Nephron (organoid): Measurements from ENCODE around the gene LTN1.

Experiments
- H3K27ac Mint-ChIP-seq, 3 experiments: 2 replicates each; pipeline ENCODE4 v1.8.0; 2020; ENCODE audit warnings: mixed read lengths in 3 of 3, mild to moderate bottlenecking in 2 of 3, moderate library complexity in 1 of 3
- H3K27me3 Mint-ChIP-seq: 2 replicates; pipeline ENCODE4 v1.8.0; 2021; ENCODE audit warnings: low read depth, mild to moderate bottlenecking, moderate library complexity, mixed read lengths
- H3K36me3 Mint-ChIP-seq: 2 replicates; pipeline ENCODE4 v1.8.0; 2020; ENCODE audit warnings: low read depth, mixed read lengths
- H3K4me1 Mint-ChIP-seq: 2 replicates; pipeline ENCODE4 v1.8.0; 2020; ENCODE audit warnings: mixed read lengths
- H3K4me3 Mint-ChIP-seq, 3 experiments: 2 replicates each; pipeline ENCODE4 v1.8.0; 2020; ENCODE audit warnings: mild to moderate bottlenecking in 3 of 3, mixed read lengths in 3 of 3, moderate library complexity in 2 of 3
- H3K9me3 Mint-ChIP-seq: 2 replicates; pipeline ENCODE4 v1.8.0; 2020; ENCODE audit warnings: mixed read lengths
- TF ChIP-seq, protein P1 (sequence below), 3 experiments: fragments of 200-600 bp; sonication (generic); IDR thresholded peaks; one replicate each; pipeline ENCODE4 v1.5.0; 2021; ENCODE audit warnings: antibody characterized with exemption in 3 of 3; ENCODE audit not compliant: unreplicated experiment in 3 of 3

The LTN1 gene

DNA sequence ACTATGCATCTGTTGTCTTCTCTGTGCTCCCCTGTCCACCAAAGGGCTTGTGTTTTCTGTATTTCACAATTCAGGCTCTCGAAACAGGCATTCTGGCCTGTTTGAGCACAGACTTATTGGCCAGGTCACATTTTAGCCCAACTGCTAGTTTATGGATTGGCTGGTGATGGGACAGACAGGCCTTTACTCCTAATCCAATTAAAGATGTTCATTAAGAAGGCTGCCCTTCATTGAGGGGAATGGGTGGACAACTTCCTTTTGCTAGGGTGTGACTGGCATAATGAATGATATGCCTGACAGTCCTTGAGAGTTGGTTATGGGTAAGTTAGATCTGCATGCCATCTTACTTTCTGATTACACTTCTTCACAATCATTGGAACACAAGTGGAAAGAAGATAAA lies 86.4 kb downstream of the LTN1 start:
- Mint-ChIP-seq H3K36me3 (no peaks in the 10 kb centered on the region), H3K27ac (no peak overlapping the region), H3K9me3 (no peaks in the 10 kb centered on the region), H3K4me1 (no peaks in the 10 kb centered on the region), H3K27me3 (no peaks in the 10 kb centered on the region), H3K4me3 (no peak overlapping the region)
- TF ChIP-seq, protein P1, sequence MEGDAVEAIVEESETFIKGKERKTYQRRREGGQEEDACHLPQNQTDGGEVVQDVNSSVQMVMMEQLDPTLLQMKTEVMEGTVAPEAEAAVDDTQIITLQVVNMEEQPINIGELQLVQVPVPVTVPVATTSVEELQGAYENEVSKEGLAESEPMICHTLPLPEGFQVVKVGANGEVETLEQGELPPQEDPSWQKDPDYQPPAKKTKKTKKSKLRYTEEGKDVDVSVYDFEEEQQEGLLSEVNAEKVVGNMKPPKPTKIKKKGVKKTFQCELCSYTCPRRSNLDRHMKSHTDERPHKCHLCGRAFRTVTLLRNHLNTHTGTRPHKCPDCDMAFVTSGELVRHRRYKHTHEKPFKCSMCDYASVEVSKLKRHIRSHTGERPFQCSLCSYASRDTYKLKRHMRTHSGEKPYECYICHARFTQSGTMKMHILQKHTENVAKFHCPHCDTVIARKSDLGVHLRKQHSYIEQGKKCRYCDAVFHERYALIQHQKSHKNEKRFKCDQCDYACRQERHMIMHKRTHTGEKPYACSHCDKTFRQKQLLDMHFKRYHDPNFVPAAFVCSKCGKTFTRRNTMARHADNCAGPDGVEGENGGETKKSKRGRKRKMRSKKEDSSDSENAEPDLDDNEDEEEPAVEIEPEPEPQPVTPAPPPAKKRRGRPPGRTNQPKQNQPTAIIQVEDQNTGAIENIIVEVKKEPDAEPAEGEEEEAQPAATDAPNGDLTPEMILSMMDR (IDR thresholded peaks at IDR 0.05; ENCODE audit: unreplicated experiment in 3 of 3) = no peak

GRCh38 chr21:28904961-28905435 lies 87.7 kb downstream of the LTN1 start:
- no peaks in the 10 kb centered on the region for H3K36me3 Mint-ChIP-seq
- H3K4me1 Mint-ChIP-seq = no peaks in the 10 kb centered on the region

DNA sequence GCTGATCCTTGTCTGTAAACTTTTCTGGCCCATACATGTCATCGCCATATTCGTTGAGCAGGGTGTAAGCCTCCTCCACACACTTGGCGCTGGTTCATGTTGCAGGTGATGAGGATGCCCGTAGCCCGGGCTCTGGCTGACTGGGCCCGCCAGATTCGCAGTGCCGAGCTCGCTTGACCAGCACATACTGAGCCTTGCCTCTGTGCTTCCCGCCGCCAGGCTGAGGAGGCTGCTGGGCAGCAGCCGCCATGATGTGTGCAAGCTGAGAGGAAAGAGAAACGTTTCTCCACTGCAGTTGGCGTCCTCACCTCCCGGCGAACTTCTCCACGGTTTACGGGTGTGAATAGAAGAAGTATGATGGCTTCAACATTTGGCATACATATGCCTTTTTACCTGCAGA lies 89.2 kb downstream of the LTN1 start:
- no peaks in the 10 kb centered on the region for H3K27me3 Mint-ChIP-seq

More at GRCh38 chr21:28904961-28905435, 87.7 kb downstream of the LTN1 start:
- no peaks in the 10 kb centered on the region for H3K9me3 Mint-ChIP-seq
- no peak overlapping the region for H3K4me3 Mint-ChIP-seq
- H3K27me3 Mint-ChIP-seq = no peaks in the 10 kb centered on the region
- H3K27ac Mint-ChIP-seq = no peak overlapping the region
- TF ChIP-seq, protein P1 (IDR thresholded peaks at IDR 0.05; ENCODE audit: unreplicated experiment in 3 of 3) = no peak

GRCh38 chr21:28900481-28900880 lies 92.2 kb downstream of the LTN1 start:
- H3K9me3 Mint-ChIP-seq = no peaks in the 10 kb centered on the region
- H3K36me3 Mint-ChIP-seq = no peaks in the 10 kb centered on the region
- TF ChIP-seq, protein P1 (IDR thresholded peaks at IDR 0.05; ENCODE audit: unreplicated experiment in 3 of 3) = no peak
- no peak overlapping the region for H3K4me3 Mint-ChIP-seq
- no peaks in the 10 kb centered on the region for H3K27me3 Mint-ChIP-seq
- H3K4me1 Mint-ChIP-seq = no peaks in the 10 kb centered on the region
- no peak overlapping the region for H3K27ac Mint-ChIP-seq

More for the DNA sequence above, 89.2 kb downstream of the LTN1 start:
- H3K36me3 Mint-ChIP-seq = no peaks in the 10 kb centered on the region
- H3K9me3 Mint-ChIP-seq = no peaks in the 10 kb centered on the region
- H3K4me3 Mint-ChIP-seq = no peak overlapping the region
- TF ChIP-seq, protein P1 (IDR thresholded peaks at IDR 0.05; ENCODE audit: unreplicated experiment in 3 of 3) = no peak
- H3K4me1 Mint-ChIP-seq = no peaks in the 10 kb centered on the region
- H3K27ac Mint-ChIP-seq = no peak overlapping the region

GRCh38 chr21:28899744-28900143 lies 92.9 kb downstream of the LTN1 start:
- Mint-ChIP-seq H3K4me1 (no peaks in the 10 kb centered on the region), H3K36me3 (no peaks in the 10 kb centered on the region), H3K27me3 (no peaks in the 10 kb centered on the region), H3K27ac (no peak overlapping the region), H3K9me3 (no peaks in the 10 kb centered on the region), H3K4me3 (no peak overlapping the region)
- TF ChIP-seq, protein P1 (IDR thresholded peaks at IDR 0.05; ENCODE audit: unreplicated experiment in 3 of 3) = no peak

GRCh38 chr21:28899220-28899619 lies 93.5 kb downstream of the LTN1 start:
- H3K36me3 Mint-ChIP-seq = no peaks in the 10 kb centered on the region
- no peaks in the 10 kb centered on the region for H3K9me3 Mint-ChIP-seq
- no peak overlapping the region for H3K4me3 Mint-ChIP-seq
- H3K4me1 Mint-ChIP-seq = no peaks in the 10 kb centered on the region
- no peaks in the 10 kb centered on the region for H3K27me3 Mint-ChIP-seq
- H3K27ac Mint-ChIP-seq = no peak overlapping the region
- TF ChIP-seq, protein P1 (IDR thresholded peaks at IDR 0.05; ENCODE audit: unreplicated experiment in 3 of 3) = no peak
